Right lobe of liver (tissue), 6 donors: Measurements from ENCODE around the gene CALCR. TPM values are rescaled to one million over a fixed set of nuclear protein-coding genes. Genes with fewer than 3 reads are reported as not detected.

Source experiments
- ATAC-seq, 4 donors: fragments of 200-7000 bp; cut with Tn5 transposase; one replicate each; pipeline ENCODE4 v1.9.1; 2020; ENCODE audit warnings: mild to moderate bottlenecking in 4 of 4, moderate library complexity in 4 of 4
- DNase-seq, 3 donors: peaks; one replicate each; pipeline ENCODE4 v3.0.0-alpha.2; 2020
- H3K27ac ChIP-seq, 3 donors: fragments of 200-600 bp; one replicate each; pipeline ENCODE4 v1.8.0; 2022
- H3K27me3 ChIP-seq, 2 donors: fragments of 200-600 bp; one replicate each; pipeline ENCODE4 v1.8.0; 2022
- H3K36me3 ChIP-seq, 4 donors: fragments of 200-600 bp; sonication (generic) in 1 of 4; one replicate each; pipeline versions ENCODE4 v1.5.1 to v1.8.0; 2017 to 2022; ENCODE audit warnings: control low read depth in 1 of 4
- H3K4me1 ChIP-seq, 4 donors: fragments of 200-600 bp; sonication (generic) in 1 of 4; one replicate each; pipeline versions ENCODE4 v1.5.1 to v1.8.0; 2017 to 2022; ENCODE audit warnings: control low read depth in 1 of 4
- H3K4me3 ChIP-seq, 3 donors: fragments of 200-600 bp; one replicate each; pipeline ENCODE4 v1.8.0; 2022
- H3K9me3 ChIP-seq, 4 donors: fragments of 200-600 bp; sonication (generic) in 1 of 4; one replicate each; pipeline versions ENCODE4 v1.5.1 to v1.8.0; 2017 to 2022; ENCODE audit warnings: control low read depth in 1 of 4
- POLR2A ChIP-seq: fragments of 450-650 bp; IDR thresholded peaks from one replicate; pipeline ENCODE4 v1.6.1; 2017; ENCODE audit warnings: antibody characterized with exemption, mild to moderate bottlenecking
- WGBS: methylation state at CpG from one replicate; pipeline ENCODE4 v1.1.6; 2018; ENCODE audit warnings: low coverage, low lambda C conversion rate; ENCODE audit not compliant: insufficient coverage; ENCODE audit errors: missing lambda C conversion rate; 5-methylcytosine and 5-hydroxymethylcytosine counted together
- intact Hi-C, 2 donors: fragments of 100-400 bp; cut with DNase I; formaldehyde crosslinking; loops; one replicate each; pipeline versions ENCODE4 v1.11.2 to v1.14.1; 2022
- total RNA-seq, 6 experiments: library from RNA; depleted of rRNA in 2 of 6; stranded (reverse); fragments of >200 nt in 2 of 6; fragmentation: NEBNext Ultra II Directional in 3 of 6; extraction: Animal tissue kit (Norgen Biotek cat#: 25700) in 3 of 6; gene quantifications; one replicate each; pipeline versions ENCODE4 v1.1.0 to v1.2.4, GENCODE V29; 2016 to 2023
- TF ChIP-seq, protein P1 (sequence below), 4 donors: fragments of 200-600 bp in 3 of 4; fragments of 450-650 bp in 1 of 4; IDR thresholded peaks; one replicate each; pipeline versions ENCODE4 v1.5.1 to v1.8.0; 2016 to 2022; ENCODE audit warnings: antibody characterized with exemption in 4 of 4, mild to moderate bottlenecking in 2 of 4
- donor health status: DM: no; HTN: yes; CAD: no.
- donor health status: DM: no; HTN: no; CAD: no.
- donor health status: DM: no; HTN: no; CAD: no.
- donor health status: DM: no; HTN: yes; CAD: no.
- donor health status: DM: no; HTN: yes; CAD: no.

CALCR gene
- total RNA-seq, 6 experiments from 2014 or later, result not detected

DNA sequence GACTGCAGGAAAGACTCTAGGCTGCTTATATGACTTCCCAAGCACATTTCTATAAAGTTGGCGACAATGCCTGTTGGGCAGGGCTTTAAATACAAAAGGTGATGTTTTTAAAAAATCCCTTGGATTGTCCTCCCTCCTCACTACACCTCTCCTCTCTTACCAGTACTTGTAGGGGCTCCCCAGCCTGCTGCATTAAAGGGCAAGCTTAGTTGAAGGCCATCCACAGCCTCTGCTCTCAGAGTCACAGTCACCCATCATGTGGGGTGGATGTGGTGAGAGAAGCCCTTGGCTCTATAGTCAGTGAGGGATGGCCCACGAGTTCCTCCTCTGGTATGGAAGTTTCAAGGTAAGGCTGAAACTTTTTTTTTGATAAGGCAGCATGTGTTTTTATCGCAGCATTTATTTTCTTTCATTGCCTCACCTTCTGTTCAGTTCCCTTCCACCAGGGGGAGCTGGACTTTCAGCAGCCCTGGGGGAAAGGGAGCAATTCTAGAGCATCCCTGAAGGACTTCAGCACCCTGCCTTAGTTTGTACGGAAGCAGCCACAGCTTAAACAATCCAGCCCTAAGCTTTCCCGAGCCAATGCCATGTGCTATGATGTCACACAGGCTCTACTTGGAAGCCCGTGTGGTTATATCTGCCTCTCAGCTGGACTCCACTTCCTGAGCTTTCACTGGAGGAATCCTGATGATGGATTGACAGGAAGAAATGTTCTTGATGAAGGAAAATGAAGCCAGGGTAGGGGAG, 131.9 kb downstream of the CALCR start:
- Histone ChIP-seq H3K27me3 (no peaks in the 10 kb centered on the region), H3K4me1 (no peaks in the 10 kb centered on the region), H3K9me3 (no peaks in the 10 kb centered on the region), H3K4me3 (no peak overlapping the region), H3K27ac (no peak overlapping the region), H3K36me3 (no peaks in the 10 kb centered on the region)
- TF ChIP-seq, protein P1, sequence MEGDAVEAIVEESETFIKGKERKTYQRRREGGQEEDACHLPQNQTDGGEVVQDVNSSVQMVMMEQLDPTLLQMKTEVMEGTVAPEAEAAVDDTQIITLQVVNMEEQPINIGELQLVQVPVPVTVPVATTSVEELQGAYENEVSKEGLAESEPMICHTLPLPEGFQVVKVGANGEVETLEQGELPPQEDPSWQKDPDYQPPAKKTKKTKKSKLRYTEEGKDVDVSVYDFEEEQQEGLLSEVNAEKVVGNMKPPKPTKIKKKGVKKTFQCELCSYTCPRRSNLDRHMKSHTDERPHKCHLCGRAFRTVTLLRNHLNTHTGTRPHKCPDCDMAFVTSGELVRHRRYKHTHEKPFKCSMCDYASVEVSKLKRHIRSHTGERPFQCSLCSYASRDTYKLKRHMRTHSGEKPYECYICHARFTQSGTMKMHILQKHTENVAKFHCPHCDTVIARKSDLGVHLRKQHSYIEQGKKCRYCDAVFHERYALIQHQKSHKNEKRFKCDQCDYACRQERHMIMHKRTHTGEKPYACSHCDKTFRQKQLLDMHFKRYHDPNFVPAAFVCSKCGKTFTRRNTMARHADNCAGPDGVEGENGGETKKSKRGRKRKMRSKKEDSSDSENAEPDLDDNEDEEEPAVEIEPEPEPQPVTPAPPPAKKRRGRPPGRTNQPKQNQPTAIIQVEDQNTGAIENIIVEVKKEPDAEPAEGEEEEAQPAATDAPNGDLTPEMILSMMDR (IDR thresholded peaks at IDR 0.05), result peak; percentile 57 to 72 (median 66)
- TF ChIP-seq POLR2A, result no peak
- DNase-seq, result peak in 1 of 3 donors; percentile 45
- intact Hi-C loops, result no loop called here
- 25% methylated on average over 6 of the region's 6 CpGs for WGBS
- ATAC-seq, result peak; percentile 74 to 84 (median 75)

DNA sequence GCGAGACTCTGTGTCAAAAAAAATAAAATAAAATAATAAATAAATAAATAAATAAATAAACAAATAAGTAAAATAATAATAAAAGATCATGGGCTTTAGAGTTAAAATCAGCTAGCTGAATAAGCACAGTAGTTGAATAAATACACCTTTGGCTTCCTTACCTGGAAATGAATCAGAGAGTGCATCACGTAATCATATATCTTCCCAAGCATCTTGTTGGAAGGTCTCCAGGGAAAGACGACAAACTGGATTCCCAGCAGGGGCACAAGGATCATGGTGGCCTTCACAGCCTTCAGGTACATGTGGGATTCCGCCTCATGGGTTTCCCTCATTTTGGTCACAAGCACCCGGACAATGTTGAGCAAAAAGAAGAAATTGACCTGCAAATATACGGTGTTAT, 138.7 kb downstream of the CALCR start:
- H3K9me3 ChIP-seq, result no peaks in the 10 kb centered on the region
- DNase-seq, result no peak
- WGBS, result 82% methylated on average over 5 of the region's 6 CpGs

DNA sequence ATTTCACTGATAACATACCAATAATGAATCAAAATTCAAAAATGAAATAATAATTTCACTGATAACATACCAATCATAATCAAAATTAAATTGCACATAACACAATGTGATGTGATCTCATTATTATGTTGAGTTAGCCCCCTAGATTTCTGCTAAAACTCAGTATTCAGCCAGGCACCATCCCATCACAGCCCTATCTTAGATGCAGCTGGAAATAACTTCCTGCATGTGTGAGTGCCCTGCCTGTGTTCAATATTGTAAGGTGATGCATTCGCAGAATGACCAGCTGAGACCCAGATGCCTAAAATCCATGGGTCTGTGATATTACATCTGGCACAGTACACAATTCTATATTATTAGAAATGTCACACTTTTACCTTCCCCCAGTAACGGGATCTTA, 142.4 kb downstream of the CALCR start:
- intact Hi-C loops, result no loop called here
- no peak overlapping the region for H3K27ac ChIP-seq
- DNase-seq (no peak), ATAC-seq (no peak)
- H3K4me3 ChIP-seq, result no peak overlapping the region
- no peaks in the 10 kb centered on the region for H3K27me3 ChIP-seq
- H3K4me1 ChIP-seq, result no peaks in the 10 kb centered on the region
- H3K36me3 ChIP-seq, result no peaks in the 10 kb centered on the region
- no peaks in the 10 kb centered on the region for H3K9me3 ChIP-seq
- TF ChIP-seq, protein P1 (IDR thresholded peaks at IDR 0.05), result no peak
- no peak for TF ChIP-seq POLR2A
- WGBS, result 60% methylated on average over 2 of the region's 2 CpGs

More for the DNA sequence above, 138.7 kb downstream of the CALCR start:
- Histone ChIP-seq H3K27ac (no peak overlapping the region), H3K36me3 (no peaks in the 10 kb centered on the region), H3K4me1 (no peaks in the 10 kb centered on the region), H3K27me3 (no peaks in the 10 kb centered on the region), H3K4me3 (no peak overlapping the region)
- ATAC-seq, result no peak
- no peak for TF ChIP-seq POLR2A
- TF ChIP-seq, protein P1 (IDR thresholded peaks at IDR 0.05), result no peak
- intact Hi-C loops, result no loop called here

DNA sequence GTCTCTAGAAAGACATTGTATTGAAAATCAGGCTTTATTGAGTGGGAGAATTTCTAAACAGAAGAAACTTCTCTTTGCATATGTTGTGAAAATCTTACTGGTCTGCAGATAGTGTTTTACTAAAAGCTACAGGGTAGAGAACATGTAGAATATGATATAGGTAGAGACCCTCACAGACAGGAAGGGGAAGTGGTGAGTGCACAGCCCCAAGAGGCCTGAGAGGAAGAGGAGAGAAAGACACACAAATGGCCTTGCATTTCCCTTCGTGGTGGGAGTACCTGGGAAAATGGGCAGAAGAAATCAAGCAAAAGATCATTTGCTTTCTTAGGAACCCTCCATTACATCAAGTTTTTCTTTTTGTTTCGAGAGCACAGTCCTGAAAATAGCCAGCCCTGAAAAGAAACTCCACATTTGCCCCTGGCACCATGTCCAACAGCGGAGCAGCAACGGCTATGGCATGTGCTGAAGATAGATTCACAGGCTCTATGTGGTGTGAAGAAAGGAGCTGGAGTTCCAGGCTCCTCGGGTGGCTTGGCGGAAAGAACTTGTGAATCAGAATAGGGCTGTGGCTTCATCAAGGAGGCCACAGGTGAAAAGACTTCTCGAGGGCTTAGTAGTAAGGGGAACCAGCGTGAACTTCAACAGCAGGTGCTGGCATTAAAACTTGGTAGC, 143.5 kb downstream of the CALCR start:
- Histone ChIP-seq H3K9me3 (no peaks in the 10 kb centered on the region), H3K27ac (no peak overlapping the region), H3K27me3 (no peaks in the 10 kb centered on the region), H3K4me3 (no peak overlapping the region), H3K36me3 (no peaks in the 10 kb centered on the region), H3K4me1 (no peaks in the 10 kb centered on the region)
- DNase-seq (no peak), ATAC-seq (no peak)
- WGBS, result 56% methylated on average over 8 of the region's 8 CpGs
- no peak for TF ChIP-seq POLR2A
- TF ChIP-seq, protein P1 (IDR thresholded peaks at IDR 0.05), result no peak
- intact Hi-C loops, result no loop called here
